ENCODE results near the gene ADAM19.

Gene ADAM19

DNA sequence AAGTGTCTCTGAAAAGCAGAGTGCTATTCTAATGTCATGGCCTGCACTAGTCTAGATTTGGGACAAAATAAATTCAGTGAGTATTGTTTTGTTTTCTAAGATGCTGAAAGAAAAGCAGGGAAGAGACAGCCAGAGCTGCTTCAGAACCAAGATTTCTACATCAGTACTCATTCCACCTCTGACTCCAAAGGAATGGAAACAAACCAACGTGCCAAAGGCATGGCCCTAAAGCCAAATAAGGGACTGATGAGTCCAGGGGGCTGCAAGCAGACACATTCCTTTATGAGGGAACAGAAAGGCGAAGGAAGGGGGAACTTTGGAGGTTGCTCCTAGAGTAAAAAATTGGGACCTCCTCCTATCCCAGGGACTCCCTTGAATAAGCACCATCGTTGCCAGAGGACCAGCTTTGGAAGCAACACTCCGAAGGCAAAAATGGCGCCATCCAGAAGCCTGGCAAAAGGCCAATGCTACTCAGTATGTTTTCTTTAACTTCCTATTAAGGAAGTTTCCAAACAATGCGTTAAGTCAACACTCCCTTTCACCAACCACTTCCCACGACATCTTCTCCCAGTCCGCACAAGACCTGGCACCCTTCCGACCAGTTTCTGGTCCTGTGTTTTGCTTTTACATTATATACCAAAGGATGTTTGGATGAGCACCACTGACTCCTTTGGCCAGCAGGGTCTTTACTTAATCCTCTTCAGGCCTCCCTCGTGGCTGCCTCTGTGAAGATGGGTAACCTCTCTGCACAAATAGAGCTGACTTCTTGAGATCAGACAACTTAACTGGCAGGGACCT, 31.6 kb downstream of the ADAM19 start:
- no peak for DNase-seq

DNA sequence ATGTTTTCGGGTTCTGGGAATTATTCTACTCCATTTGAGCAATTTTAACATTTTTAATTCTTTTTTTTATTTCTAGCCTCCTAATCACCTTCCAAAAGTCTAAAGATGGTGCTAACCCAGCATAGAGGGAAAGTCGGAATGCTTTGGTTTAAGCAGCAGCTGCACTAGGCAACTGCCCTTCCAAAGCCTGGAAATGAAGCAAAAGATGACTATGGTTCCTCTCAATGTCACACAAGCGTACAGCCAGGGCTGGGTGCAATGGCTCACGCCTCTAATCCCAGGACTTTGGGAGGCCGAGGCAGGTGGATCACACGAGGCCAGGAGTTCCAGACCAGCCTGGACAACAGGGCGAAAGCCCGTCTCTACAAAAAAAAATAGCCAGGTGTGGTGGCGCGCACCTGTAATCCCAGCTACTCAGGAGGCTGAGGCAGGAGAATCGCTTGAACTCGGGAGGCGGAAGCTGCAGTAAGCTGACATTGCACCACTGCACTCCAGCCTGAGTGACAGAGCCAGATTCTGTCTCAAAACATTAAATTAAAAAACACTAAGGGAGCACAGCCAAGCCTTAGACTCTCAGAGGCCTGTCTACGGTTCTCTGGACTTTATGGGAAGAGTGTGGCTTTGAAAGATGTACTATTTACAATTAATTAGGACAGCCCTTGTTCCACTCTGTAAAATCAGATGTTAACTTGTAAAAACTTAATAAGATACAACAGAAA, 33.1 kb downstream of the ADAM19 start:
- DNase-seq = no peak

DNA sequence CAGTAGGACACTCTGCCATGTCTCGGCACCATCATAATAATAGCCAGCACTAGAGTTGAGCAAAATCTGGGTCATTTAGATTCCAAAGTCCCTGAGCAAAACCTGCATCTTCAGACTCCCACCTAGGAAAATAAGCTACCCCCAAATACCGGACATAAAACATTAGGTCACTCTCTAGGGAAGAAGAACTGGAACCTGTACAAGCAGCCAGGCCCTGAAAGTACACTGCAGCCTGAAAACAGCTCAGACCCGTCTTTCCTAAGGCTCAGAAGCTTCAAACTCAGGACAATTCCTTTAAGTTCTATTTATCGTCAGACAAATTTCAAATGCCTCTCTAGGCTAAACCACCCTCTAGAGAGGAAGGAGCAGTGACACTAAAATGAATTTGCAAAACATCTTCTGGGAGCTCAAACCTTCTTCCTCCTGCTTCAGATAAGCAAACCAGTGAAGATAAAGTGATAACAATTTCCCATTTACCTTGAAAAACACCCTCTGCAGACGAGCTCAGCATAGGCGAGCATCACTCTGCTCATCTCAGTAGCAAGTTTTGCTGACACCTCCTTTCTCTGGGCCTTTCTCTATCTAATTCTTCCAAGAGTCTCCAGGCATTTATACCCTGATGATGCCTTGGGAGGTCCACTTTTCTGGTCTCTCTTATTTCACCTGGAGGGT, 34.0 kb downstream of the ADAM19 start:
- DNase-seq = no peak

DNA sequence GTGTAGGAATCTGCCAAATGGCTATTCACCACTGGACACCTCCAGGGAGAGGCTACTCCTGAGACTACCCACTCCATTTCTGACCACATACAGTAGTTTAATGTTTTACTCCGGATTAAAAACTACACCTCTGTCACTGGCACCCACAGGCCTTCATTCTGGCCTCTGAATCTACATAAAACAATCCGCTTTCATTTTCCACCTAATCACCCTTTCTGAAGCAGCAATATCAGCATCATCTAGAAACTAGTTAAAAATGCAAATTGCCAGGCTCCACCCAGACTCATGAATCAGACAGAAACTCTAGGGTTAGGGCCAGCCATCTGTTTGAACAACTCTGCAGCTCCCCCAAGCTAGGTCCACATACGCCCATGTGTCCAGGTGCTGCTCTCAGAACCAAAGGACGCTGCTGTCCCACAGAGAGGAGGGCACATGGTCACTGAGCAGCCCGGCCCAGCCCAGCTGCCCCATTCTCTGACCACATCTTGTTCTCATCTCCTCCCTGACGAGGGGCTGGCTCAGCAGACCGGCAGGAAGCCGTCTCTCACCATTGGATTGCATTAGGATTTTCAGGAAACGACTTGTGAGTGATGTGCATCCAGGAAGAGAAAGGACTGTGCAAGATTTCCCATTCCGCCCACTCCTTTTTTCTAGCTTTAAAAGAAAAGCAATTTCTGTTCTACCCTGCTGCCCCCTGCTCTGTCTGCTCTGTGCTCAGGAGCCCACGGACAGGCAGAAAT, 34.7 kb downstream of the ADAM19 start:
- peak in 2 of 56 donors; percentile 15 to 20 for DNase-seq

DNA sequence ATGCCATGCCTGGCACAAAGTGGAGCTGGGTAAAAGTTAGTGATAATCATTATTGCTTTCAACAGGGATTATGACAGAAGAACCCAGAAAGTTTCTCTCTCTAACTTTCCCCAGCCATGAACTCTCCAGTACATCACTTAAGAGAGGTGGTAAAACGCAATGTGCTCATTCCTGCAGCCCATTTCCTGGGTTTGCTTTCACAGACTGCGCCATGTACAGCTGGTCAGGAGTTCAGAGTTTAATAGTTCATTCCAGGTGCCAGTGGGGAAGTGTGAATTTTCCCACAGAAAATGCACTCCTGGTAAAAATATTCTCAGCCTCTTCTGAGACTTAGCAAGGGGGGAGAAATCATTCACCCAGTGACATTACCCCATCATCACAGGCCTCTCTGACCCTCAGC, 35.5 kb downstream of the ADAM19 start:
- DNase-seq = no peak

DNA sequence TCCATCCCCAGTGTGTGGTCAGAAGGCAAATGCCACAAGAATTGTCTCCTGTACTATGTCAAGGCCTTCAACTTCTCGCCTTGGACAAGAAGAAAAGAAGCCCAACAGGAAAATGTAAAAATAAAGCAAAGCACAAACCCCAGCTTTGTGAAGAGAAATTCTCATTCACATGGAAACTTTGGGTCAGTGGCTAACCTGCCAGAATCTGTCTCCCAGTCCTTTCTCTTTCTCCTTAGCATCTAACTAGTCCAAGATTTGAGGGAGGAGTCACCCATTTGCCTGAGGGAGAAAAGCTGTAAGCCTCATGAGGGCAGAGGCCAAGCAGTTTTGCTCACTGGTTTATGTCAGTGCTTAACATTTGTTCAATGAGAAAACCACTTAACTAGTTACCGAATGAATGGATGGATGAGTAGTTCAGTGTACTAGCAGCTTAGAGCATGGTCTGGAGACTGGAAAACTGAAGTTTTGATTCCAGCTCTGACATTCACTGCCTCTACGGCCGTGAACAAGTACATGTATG, 36.0 kb downstream of the ADAM19 start:
- DNase-seq = no peak

DNA sequence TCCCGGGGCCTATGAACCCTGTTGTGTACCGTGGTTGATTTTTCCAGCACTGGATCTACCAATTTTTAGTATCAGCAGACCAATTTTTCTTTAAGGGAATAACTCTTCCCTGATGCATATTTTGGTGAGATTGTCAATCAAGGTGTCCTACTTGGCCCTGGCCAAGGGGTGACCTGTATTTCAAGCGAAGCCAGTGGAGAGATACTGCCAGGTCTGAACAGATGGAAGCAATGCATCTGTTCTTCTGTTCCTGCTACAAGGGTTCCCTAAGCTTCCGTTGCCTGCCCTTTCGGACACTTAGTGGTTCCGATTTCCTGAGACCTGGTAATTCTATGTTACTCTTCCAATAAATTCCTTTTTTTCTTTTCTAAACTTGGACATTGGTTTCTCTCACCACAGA, 37.3 kb downstream of the ADAM19 start:
- DNase-seq = no peak

DNA sequence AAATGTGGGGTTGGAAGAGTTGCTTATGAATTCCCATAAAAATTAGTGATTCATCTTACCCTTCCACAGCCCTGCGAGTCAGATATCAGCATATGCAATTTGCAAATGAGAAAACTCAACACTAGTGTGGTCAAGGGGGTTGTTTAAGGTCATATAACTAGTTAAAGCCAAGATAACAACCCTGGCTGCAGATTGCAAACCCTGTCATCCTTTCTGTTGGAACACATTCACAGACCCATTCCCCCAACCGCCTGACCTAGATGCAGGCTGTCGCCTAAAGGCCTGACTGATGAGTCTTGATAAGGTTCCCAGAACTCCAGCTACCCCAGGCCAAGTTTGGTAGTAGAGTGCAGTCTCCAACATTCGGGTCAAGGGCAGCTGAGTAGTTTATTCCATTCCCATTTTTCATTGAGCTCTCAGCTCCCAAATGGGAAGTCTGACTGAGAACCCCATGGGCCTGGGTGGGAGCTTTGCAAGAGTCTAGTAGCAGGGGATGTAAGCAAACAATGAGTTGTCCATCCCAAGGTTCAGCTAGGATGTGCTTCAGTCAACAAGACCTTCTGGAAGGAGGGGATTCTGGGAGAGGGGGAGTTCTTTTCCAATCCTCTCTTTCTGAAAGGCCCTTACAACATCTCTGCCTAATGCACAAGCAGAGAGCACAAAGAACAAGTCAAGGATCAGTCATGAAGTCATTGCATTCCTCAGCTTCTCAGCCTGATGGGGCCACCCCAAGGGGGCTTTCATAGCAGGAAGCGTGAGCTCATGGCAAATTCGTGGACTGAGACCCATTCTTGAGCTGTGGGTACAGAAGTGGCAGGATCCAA, 40.3 kb downstream of the ADAM19 start:
- DNase-seq = no peak

DNA sequence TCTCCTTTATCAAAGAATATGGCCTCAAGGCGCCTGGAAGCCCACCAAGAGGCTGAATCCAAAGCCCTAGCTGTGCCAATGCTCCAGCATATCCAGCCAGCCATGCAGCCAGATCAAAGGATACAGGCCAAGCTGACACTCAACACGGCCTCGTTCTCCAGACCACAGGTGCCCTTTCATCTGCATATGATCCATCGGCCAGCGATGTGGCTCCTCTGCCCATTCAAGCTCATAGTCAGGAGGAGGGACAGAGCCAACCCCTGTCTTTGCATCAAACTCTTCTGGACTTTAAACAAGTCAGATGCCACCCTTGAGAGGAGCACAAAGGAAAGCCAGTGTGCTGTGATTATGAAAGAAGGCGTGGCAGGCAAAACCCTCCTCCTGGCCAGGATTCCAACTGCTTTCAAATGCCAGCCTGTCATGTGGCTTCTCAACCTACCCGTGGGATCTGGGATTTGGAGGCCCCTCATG, 42.5 kb downstream of the ADAM19 start:
- no peak for DNase-seq

DNA sequence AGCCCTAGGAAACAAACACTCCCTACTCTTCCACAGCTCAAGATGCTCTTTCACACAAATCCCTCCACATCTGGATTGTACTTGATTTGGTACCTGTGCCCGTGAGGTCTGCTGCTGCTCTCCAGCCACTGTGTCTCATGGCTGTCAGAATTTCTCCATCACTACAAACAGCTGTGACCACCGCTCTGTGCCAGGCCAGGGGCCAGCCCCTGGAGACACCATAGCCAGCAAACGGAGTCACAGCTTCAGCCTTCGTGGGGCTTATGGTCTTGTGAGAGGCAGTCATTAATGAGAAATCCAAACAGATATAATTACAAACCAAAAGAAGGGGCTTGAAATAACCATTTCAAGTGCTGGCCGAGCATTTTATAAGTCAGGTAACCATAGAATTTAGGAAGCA, 43.6 kb downstream of the ADAM19 start:
- no peak for DNase-seq

DNA sequence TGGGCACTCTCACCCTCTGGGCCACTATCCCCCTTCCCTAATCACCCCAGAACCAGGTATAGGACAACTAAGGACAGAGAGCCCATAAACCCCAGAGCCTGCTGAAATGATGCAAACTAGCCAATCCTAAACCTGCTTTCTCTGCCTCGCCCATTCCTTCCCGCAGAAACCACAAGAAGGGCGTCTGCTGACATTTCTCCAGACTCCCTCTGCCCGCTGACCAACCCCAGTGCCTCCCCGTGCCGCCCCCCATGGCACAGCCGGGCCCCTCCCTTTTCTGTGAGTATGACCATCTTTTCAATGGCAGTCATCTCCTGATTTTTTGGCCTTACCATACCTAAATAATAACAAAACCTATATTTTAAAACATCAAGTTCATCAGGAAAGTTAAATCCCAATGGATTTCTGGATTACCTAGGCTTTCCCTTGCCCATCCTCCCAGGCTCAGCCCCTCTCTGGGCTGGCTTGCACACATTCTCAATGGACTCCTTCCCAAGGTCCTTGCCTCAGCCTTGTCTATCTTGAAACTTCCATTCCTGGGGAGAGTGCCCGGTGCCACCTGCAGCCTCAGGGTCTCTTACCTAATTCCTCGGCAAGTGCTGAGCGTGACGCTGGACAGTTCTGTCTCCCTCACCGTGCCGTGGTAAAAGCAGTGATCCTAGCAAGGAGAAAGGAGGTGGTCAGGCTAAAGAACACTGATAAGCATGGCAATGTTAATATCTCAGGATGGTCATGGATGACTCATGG, 45.2 kb downstream of the ADAM19 start:
- DNase-seq = no peak

DNA sequence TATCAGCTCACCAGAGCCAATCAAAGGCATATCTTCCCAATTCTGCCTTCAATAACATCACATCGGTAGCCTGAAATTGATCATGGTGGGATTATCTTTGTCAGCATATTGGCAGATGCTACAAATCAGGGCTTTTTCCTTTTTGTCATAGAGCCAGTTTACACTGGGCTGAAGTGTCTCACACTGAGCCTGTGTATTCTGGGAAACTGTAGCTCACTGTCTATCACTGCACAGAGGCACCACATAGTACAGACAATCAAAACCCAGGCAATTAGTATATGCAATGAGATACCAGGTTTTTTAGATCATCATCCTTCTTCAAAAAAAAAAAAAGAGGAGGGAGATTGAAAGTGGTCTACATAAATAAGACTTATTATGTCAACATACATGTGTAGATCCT, 46.6 kb downstream of the ADAM19 start:
- DNase-seq = no peak

DNA sequence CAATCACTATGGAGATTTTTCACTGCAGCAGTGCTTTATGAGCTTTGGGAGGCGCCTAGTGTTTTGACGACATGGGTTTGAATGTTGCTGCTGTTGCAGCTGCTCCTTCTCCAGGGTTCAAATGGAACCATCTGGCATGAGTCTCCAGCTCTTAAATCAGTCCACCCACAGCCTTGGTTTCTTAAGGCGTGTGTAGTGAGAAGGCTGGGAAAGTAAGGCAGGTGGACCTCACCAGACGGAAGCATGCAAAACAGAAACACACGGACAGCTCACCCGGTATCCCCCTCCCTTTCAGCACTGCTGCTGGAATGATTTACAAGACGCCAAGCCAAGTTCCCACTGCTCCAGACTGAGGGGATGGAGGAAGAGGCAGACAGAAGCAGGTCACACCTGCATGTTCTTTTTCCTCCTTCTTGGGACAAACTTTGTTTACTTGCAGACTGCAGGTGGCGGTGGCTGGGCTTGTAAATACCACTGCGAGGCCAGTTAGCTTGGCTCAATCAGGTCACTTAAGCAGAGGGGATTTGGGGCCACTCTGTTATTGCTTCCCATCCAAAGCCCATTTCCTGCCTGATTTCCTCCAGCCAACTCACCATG, 47.4 kb downstream of the ADAM19 start:
- peak in 8 of 56 donors; percentile 11 to 44 (median 20) for DNase-seq

DNA sequence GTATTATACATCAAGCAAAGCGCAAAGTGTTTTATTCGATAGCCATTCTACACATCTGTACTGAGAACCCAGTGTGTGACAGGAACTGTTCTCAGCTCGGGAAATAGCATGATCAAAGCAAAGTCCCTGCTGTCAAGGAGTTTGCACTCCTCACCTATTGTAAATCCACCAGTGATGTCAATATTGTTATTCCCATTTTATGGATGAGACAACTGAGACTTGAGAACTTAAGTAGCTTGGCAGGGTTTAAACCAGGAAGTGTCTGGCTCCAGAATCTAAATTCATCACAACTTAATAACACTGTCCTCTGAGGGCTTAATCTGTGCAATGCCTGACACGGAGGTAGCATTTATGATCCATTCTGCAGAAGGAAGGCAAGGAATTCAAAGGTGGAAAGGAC, 50.7 kb downstream of the ADAM19 start:
- DNase-seq = no peak

DNA sequence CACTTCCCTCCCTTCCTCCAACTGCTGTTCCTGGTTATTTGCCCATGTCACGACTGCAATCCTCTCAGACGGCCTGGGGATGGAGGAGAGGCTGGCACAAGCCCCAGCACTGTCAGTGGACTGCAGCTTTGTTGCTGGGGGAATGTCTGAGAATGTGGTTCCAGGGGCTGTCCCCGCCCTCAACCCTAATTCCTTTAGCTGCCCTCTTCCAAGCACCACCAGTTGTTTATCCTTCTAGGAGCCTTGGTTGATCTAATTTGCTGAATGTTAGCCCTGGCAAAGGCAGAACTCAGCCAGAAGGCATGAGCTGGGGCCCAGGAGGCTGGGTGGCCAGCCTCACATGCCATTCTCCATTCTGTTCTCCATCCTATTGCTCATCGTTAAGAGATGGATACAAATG, 51.6 kb downstream of the ADAM19 start:
- peak in 1 of 56 donors; percentile 16 for DNase-seq

DNA sequence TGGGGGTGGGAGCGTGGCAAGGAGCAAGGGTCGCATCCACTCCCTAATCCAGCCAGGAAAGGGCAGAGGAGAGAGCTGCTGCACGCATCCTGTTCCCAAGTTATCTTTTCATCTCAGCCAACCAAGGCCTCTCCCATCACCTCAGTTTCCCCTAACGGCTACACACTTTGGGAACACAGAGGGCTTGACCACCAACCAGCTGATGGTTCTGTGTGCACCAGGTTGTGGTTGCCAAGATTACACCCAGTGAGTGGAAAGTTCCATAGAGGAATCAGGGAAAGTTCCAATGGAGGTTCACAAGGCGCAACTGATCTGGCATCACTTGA, 53.9 kb downstream of the ADAM19 start:
- DNase-seq = no peak

DNA sequence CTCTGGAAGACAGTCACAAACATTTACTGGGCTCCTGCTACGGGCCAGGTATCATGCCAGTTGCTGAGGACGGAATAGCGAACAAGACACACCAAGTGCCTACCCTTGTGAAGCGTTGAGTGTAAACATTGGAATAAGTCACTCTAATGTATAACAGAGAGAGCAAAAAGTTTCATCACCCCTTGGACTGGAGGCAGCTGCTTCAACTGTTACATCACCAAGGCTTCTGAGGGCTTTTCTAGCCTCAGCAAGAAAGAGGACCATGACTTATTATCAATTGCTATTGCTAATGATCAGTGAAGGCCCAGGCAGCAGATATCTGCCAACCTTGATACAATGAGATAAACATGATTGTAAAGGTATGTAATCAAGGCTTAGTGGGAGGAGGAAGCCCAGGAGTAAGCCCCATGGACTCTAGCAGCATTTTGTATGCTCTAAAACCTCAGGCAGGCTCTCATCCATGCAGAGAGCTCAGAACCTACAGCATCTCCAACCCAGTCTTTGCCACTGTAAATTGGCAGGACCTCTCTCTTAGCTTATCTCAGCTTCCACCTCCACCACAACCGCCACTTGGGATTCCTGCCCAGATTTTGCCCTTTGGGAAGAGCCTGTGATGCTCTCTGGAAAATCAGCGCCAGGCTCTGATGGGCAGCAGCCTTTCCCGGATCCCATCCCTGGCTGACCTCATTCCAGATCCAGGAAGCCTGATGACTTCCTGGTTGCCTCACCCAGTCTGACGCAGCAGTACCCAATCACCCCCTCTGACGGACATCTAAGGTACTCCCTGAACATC, 54.5 kb downstream of the ADAM19 start:
- DNase-seq = no peak

DNA sequence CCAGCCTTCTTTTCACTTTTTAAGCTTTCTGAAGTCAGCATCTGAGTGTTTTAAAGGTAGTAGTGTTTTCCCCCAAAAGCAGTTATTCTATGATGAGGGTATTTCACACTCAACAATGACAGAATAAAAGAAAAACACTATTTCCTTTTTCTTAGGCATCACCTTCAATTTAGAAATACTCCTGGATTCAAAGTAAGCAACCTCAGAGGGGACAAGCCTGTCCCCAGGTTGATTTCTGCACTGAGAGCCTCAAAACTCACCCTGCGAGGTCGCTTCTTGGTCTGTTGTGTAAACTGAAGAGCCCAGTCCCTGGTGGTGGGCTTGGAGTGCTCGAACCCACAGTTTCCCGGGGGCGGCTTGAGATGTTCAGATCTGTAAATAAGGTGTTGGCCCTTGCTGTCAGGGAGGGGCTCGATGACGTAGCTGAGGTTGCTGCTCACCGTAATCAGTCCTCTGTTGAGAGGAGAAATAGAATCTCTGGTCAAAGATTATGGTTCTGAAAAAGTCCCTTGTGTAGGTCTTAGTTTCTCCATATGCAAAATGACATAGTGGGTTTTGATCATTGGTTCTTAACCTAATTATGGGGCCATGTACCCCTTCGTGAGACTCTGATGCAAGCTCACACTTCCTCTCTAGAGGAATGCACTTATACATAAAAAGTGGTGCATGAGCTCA, 55.9 kb downstream of the ADAM19 start:
- no peak for DNase-seq

All from amygdala (tissue), 56 donors.